AG20443 (cell line): ENCODE measurements around the gene MSRB1.
"Not testable (repeated sequence)": the region's sequence is repeated elsewhere in the genome, so short reads cannot be mapped to it uniquely, and the experiment has no call there.

ENCODE experiments used
- DNase-seq: peaks from one replicate; pipeline ENCODE4 v3.0.0; 2012; ENCODE audit warnings: low spot score, mixed read lengths

The MSRB1 gene

GRCh38 chr16:1938910-1939309 is 4.1 kb downstream of the MSRB1 start:
- no peak for DNase-seq

DNA sequence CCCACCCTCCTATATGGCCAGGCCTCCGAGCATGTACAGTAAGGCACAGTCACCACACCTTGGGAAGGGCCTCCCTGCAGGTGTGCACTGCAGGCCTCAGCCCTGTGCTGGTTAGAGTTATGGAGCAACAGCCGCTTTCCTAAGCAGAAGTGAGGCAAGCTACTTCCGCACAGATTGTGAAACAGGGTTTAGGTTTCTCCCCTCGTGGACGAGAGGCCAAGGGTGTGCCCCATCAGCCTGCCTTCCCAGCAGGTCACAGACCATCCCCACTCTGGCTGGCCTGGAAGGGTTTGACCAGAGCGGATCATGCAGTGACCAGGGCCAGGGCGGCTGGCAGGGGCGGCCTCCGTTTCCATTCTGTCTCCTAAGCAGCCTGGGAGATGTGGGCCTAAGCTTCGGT is 4.7 kb downstream of the MSRB1 start:
- no peak for DNase-seq

- DNase-seq, result no peak
These were observed 6.0 kb downstream of the MSRB1 start for GRCh38 chr16:1936945-1937479.

DNA sequence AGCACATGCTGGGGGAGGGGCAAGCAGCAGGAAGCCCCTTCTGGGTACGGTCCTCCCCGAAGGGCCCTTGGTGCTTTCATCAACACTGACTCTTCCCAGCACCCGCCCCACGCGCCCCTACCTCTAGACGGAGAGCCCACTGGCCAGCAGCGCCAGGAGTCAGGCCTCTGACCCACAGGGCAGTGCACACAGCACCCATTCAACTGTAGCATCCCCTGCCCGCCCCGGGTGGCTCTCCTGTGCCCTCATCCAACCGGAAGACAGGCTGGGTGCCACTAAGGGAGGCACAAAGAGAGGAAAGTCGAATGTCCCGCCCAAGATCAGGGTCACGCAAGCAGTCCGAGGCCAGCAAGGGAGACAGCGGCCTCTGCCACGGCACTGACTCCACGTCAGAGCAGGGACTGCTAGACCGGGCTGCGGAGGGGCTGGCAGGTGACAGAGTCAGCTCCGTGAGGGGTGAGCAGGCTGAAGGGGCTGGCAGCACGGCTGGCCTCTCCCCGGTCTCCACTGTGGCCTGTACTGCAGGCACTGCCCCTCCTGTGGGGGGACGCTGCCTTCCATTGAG is 9.8 kb downstream of the MSRB1 start:
- DNase-seq, result no peak

- no peak for DNase-seq
These were observed 10.7 kb downstream of the MSRB1 start for GRCh38 chr16:1932050-1933028.

DNA sequence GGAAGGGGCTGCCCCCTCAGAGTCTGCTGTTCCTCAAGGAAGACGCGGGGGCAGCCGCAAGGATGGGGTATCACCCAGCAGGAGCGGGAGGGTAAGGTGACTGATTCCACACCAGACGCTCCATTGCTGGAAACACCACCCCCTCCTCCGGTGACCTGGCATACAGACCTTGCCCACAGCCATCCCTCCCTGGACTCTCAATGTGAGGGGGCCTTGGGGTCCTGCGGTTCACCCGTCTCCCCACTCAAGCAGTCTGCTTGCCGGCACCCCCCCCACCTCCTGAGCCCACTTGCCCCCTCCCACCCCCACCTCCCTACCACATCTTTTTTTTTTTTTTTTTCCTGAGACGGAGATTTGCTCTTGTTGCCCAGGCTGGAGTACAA is 12.7 kb downstream of the MSRB1 start:
- no peak for DNase-seq

DNA sequence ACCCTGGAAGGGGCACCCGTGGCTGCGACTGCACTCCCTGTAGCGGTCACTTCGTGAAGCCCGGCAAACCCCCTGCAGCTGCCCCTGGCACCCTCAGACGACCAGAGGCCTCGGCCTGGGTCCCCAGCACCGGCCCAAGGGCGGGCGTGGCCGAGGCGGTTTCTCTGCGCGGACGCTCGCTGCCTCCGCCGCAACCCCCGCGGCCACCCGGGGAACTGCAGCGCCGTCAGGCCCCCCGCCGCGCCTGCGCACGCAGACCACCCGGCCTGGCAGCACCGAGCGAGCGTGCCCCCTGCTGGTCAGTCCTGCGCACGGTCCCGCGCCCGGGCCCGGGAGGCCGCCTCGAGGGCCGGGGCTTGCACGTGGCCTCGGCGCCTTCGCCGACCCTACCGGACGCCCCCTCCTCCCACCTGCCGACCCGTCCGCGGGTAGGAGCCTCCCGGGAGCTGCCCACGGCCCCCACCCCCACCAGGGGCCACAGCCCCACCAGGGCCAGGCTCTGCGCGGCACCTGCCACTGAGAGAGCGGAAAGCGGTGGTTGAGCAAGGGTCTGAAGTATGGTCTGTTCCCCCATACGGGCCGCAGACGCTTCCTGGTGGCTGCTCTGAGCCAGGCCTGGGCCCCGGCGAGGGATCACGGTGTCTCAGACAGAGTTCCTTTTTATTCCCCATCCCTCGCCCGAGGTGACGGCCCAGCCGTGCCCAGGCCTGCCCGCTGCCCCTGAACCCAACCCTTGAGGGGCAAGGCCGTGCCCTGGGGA is 13.2 kb downstream of the MSRB1 start:
- peak; percentile 100 for DNase-seq

DNA sequence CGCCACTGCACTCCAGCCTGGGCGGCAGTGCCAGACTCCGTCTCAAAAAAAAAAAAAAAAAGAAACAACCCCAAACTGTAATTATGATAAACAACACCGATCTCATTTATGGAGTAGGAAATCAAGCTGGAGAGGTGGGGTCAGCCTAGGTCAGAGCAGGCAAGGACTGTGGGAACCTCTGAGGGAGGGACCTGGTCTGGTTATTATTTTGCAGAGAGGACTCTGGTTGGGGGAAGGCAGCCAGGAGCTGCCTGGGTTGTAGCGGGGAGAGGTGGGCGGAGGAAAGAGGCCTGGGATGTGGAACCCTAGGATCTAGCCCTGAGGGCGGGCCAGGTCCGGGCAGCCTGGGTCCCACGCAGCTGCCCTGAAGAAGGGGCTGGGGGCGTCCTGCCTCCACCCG is 13.9 kb downstream of the MSRB1 start:
- DNase-seq, result peak; percentile 68

GRCh38 chr16:1926271-1926670 is 16.7 kb downstream of the MSRB1 start:
- DNase-seq, result no peak

DNA sequence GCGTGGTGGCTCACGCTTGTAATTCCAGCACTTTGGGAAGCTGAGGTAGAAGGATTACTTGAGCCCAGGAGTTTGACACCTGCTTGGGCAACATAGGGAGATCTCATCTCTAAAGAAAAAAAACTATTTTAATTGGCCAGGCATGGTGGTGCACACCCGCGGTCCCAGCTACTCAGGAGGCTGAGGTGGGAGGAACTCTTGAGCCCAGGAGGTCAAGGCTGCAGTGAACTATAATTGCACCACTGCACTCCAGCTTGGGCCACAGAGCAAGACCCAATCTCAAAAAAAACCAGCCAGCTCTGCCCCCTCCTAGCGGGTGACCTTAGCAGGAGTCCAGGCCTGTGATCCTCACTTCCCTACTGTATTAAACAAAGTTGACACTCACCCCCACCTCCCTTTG is 18.9 kb downstream of the MSRB1 start:
- DNase-seq, result no peak

DNA sequence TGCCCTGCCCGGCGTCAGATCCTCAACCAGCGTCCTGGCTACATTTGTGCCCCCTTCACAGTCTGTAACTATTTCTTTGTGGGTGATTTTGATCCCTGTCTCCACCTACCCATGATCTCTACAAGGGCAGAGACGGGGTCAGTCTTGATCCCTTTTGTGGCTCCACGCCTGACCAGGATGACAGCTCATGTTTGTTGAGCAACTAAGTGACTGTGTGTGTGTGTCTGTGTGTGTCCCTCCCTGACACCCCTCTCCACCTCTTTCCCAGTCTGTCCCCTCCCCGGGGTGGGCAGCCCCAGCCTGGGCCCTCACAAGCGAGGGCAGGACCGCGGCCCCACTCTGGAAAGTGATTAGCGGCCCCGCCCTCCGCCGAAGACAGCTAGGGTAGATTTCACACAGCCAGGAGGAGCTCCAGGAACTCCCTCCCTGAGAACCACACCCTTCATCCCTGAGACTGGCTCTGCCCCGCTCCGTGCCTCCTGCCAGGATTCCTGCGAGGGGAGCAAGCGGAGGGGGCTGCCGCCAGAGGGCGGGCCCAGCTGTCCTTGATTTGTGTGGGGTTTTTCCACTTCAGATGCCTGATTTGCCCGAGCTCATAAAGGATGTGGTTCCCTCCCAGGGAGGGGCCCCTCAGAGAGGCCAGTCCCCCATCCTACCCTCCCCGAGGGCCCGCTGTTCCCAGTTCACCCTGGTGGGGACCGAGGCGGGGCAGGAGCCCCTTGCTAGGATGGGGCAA is 19.5 kb downstream of the MSRB1 start:
- peak; percentile 66 for DNase-seq

DNA sequence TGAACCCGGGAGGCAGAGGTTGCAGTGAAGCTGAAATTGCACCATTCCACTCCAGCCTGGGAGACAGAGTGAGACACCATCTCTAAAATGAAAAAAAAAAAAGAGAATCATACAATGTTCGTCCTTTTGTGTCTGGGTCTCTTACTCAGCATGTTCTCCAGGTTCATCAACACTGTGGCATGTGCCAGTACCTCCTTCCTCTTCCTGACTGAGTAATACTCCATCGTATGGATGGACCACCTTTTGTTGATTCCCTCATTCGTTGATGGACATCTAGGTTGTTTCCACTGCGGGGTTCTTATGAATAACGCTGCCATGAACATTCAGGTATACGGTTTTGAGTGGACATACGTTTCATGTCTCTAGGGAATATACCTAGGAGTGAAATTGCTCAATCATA is 20.6 kb downstream of the MSRB1 start:
- no peak for DNase-seq

DNA sequence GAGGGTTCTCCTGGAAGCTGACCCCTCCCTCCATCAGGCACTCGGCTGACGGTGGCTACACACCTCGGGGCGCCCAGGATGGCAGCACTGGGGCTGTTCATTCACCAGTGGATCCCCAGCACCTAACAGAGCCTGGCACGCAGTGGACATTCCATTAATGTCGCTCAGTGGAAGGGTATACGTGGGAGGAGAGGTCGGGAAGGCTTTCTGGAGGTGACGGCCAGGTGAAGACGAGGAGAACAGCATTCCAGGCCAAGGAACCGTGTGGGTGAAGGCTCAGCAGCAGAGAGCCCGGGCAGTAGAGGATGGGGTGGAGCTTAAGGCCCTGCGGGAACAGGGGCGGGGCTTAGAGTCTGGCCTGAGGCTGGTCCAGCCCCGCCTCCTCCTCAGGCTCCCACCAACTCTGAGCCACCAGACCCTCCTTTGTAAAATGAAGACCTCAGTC is 22.2 kb downstream of the MSRB1 start:
- peak; percentile 56 for DNase-seq

DNA sequence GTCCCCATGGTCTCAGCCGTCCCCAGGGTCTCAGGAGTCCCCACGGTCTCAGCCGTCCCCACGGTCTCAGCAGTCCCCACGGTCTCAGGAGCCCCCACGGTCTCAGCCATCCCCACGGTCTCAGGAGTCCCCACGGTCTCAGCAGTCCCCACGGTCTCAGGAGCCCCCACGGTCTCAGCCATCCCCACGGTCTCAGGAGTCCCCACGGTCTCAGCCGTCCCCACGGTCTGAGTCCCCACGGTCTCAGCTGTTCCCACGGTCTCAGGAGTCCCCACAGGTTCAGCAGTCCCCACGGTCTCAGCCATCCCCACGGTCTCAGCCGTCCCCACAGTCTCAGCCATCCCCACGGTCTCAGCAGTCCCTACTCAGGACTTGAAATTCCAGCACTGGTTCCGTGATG is 22.9 kb downstream of the MSRB1 start:
- DNase-seq, result not testable (repeated sequence)

DNA sequence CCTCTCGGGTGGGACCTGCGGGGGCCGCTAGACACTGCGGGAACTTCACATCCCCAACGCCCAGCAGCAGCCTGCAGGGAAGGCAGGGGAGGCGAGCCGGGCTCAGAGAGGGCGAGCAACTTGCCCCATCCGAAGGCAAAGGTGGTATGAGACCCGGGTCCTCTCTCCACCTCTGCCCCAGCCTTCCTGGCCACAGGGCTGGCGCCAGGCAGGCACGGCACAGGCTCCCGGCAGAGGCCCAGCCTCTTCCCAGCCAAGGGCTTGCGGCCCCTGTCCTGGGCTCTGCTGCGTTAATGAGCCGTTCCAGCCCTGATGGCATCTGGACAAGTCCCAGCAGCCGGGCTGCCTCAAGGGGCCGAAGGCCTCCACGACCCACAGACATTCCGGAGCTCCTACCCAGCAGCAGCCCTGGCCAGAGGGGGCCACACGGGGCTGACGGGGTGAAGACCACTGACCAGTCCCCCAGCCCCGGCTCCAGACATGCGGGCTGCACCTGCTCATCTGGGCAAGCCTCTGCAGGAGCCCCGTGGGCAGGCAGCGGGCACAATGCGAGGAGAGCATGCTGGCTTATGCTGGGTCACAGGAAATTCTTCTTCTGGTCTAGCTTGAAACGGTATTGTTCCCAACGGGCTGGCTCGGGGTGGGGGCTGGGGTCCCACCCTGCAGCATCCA is 23.5 kb downstream of the MSRB1 start:
- DNase-seq, result no peak

GRCh38 chr16:1918351-1919326 is 24.4 kb downstream of the MSRB1 start, which contains the start of gene HS3ST6:
TSS of gene HS3ST6 (minus strand) at chr16:1918415. CDS start at chr16:1918323, 92 bp downstream.
- no peak for DNase-seq

DNA sequence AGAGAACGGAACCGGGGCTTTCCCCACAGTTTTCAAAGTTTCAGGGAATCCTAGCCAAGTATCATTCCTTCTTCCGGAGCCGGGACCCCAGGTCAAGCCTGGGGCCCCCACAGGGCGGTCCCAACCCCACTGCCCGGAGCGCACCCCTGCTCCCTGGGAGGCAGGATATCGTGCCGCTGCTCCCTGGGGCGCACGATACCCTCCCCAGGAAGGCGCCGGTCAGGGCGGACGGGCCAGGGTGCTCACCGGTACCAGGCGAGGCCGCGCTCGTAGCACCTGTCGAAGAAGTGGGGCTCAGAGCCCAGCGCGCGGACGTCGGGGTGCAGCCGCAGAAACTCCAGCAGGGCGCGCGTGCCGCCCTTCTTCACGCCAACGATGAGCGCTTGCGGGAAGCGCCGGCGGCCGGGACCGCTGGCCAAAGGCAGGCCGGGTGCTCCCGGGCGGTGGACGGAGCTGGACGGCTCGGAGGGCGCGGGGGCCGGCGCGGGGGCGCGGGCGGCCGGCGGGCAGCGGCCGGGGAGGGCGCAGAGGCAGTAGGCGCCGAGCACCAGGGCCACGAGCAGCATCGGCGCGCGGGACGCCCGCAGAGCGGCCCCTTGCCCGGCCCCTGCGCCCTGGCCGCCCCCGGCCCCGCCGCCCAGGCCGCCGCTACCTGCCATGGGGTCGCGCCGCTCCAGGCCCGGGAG is 25.2 kb downstream of the MSRB1 start:
- DNase-seq, result no peak

DNA sequence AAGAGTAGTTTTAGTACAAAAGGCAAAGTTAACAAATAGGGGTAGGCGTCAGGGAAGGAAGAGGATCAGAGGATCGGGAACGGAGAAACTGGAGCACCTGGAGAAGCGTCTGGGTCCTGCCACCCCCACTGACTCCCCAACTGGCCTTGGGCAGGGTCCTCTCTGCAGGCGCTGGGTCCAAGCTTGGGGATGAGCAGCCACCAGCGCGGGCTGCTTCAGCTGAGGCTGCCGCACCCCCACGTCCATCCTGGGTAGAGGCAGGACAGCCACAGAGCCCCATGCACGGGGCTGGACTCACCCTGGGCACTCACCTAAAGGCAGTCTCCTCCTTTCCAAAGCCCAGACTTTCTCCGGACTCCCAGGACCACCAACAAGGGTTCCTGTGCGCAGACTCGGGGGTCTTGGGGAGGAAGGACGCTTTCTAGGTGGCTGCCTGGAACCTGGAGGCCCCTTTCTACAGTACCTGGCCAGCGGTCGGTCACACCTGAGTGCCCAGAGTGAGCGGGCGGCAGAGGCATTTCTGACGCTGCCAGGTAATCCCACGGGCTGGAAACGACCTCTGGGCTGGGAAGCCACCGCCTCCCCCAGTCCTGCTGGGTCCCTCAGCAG is 25.8 kb downstream of the MSRB1 start:
- DNase-seq, result no peak

DNA sequence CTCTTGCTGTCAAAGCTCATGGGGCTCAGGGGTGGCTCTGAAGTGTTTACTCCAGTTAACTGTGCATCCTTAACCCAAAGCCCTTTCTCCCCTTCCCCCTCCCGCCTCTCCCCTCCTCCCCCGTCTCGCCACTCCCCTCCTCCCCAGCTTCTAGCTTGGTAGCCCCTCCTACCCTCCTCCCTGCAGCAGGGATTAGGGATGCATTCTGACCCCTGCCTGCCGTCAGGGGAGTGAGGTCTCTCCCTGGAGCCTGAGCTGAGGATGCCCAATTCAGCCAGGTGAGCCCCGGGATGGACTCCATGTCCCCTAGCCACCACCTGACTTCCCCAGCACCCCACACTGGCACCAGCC is 26.4 kb downstream of the MSRB1 start:
- no peak for DNase-seq
